ENCODE data around the gene ZGPAT.
A peak's percentile ranks its signal among the peaks of the same experiment; 100 is the strongest.

The ZGPAT gene

DNA sequence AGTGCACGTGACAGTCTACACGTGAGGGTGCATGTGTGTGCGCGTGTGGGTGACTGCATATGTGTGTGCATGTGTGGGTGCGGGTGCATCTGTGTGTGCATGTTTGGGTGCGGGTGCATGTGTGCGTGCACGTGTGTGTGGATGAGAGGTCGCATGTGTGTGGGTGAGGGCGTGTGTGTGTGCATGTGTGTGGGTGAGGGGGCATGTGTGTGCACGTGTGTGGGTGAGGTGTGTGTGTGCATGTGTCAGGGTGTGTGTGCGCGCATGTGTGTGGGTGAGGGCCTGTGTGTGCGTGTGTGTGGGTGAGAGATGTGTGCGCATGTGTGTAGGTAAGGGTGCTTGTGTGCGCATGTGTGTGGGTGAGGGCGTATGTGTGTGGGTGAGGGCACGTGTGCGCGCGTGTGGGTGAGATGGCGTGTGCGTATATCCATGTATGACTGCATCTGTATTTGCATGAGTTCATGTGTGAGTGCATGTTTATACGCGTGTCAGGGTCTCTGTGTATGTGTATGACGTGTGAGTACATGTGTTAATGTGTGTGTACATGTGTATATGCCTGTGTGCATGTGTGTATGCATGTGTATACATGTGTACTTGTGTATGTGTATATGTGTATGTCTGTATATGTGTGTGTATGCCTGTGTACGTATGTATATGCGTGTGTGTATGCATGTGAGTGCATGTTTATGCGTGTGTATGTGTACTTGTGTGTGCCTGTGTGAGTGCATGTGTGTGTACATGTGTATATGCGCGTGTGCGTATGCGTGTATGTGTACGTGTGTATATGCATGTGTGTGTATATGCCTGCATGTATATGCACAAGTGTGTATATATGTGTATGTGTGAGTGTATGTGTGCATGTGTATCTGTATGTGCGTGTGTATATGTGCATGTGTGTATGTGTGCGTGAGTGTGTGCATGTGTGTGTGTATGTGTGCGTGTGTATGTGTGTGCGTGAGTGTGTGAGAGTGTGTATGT is 24.6 kb downstream of the ZGPAT start:
- H3K36me3 ChIP-seq (ENCODE audit: control insufficient read depth in 1 of 2, insufficient read depth in 2 of 2, low read length in 2 of 2): peaks cover 12 to 38% of the 10 kb centered on the region in 2 donors
- peaks cover 0 to 3% of the 10 kb centered on the region in 2 donors for H3K4me1 ChIP-seq (ENCODE audit: control insufficient read depth in 1 of 2, insufficient read depth in 2 of 2, low read length in 2 of 2)
- no peak overlapping the region for H3K27ac ChIP-seq (ENCODE audit: low read length)
- no peaks in the 10 kb centered on the region for H3K27me3 ChIP-seq (ENCODE audit: low read depth, low read length)
- H3K4me3 ChIP-seq (ENCODE audit: low read depth in 1 of 2, low read length in 2 of 2): no peak overlapping the region
- H3K9me3 ChIP-seq (ENCODE audit: control insufficient read depth in 1 of 2, low read length in 2 of 2): no peaks in the 10 kb centered on the region

DNA sequence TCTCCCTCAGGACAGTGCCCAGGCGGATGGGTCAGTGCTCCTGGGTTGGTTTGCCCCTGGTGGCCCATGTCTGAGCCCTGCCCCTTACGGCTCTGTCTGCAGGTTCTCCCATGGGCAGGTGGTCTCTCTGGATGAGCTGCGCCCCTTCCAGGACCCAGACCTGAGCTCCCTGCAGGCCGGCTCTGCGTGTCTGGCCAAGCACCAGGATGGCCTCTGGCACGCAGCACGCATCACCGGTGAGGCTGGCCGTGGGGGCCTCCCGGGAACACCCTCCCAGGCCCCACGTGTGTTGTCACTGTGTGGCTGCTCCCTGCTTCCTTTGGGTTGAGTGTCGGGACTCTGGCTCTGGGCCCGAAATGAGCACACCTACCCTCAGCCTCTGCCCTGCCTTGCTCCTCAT is 25.3 kb downstream of the ZGPAT start:
- Histone ChIP-seq H3K27ac (ENCODE audit: low read length) (no peak overlapping the region), H3K4me3 (ENCODE audit: low read depth in 1 of 2, low read length in 2 of 2) (no peak overlapping the region), H3K27me3 (ENCODE audit: low read depth, low read length) (no peaks in the 10 kb centered on the region), H3K4me1 (ENCODE audit: control insufficient read depth in 1 of 2, insufficient read depth in 2 of 2, low read length in 2 of 2) (peaks cover 0 to 9% of the 10 kb centered on the region in 2 donors), H3K9me3 (ENCODE audit: control insufficient read depth in 1 of 2, low read length in 2 of 2) (no peaks in the 10 kb centered on the region), H3K36me3 (ENCODE audit: control insufficient read depth in 1 of 2, insufficient read depth in 2 of 2, low read length in 2 of 2) (peaks cover 12 to 38% of the 10 kb centered on the region in 2 donors)

DNA sequence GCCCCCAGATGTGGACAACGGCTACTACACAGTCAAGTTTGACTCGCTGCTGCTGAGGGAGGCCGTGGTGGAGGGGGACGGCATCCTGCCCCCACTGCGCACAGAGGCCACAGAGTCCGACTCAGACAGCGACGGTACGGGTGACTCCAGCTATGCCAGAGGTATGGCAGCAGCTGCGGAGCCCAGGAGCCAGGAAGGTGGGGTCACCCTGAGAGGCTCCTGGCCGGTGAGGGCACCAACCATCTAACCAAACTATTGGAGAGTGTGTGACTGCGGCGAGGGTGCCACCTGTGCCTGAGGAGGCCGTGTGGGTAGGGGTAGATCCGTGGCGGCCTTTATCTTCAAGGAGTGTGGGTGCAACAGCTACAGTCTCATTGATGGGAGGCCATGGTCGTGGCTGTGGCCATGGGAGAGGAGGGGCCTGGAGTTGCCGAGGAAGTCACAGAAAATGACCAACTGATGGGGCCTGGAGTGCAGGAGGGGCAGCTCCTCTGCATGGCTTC is 25.8 kb downstream of the ZGPAT start:
- Histone ChIP-seq H3K27me3 (ENCODE audit: low read depth, low read length) (no peaks in the 10 kb centered on the region), H3K27ac (ENCODE audit: low read length) (no peak overlapping the region), H3K36me3 (ENCODE audit: control insufficient read depth in 1 of 2, insufficient read depth in 2 of 2, low read length in 2 of 2) (peaks cover 12 to 38% of the 10 kb centered on the region in 2 donors), H3K9me3 (ENCODE audit: control insufficient read depth in 1 of 2, low read length in 2 of 2) (no peaks in the 10 kb centered on the region), H3K4me1 (ENCODE audit: control insufficient read depth in 1 of 2, insufficient read depth in 2 of 2, low read length in 2 of 2) (peaks cover 0 to 14% of the 10 kb centered on the region in 2 donors), H3K4me3 (ENCODE audit: low read depth in 1 of 2, low read length in 2 of 2) (no peak overlapping the region)

DNA sequence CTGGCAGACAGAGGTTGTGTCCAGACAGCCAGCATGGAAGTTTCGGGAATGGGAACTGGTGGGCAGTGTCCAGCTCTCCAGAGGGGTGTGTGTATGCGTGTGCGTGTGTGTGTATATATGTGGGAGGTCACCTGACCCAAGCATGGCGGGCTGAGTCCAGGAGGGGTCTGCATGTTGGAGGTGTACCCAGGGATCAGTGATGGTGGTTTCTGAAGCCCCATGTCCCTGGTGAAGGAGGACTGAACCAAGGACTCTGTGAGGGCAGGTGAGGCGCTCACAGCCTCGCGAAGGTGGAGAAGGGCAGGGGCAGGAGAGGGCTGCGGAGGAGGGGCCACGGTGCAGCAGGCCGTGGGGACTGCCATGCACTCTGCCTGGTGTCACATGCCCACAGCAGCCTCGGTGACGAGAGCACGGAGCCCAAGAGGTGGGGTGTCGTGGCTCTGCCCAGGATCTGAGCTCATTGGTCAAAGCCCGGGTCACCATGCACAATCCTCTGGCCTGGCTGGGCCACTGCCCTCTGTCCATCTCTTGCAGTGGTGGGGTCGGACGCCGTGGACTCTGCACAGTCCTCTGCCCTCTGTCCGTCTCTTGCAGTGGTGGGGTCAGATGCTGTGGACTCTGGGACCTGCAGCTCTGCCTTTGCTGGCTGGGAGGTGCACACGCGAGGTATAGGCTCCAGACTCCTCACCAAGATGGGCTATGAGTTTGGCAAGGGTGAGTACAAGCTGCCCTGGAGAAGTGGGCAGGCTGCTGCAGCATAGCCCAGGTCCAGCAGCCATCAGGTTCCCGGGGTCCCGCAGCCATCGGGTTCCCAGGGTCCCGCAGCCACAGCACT is 26.5 kb downstream of the ZGPAT start:
- no peaks in the 10 kb centered on the region for H3K27me3 ChIP-seq (ENCODE audit: low read depth, low read length)
- peaks cover 0 to 16% of the 10 kb centered on the region in 2 donors for H3K4me1 ChIP-seq (ENCODE audit: control insufficient read depth in 1 of 2, insufficient read depth in 2 of 2, low read length in 2 of 2)
- H3K4me3 ChIP-seq (ENCODE audit: low read depth in 1 of 2, low read length in 2 of 2): no peak overlapping the region
- H3K9me3 ChIP-seq (ENCODE audit: control insufficient read depth in 1 of 2, low read length in 2 of 2): no peaks in the 10 kb centered on the region
- H3K36me3 ChIP-seq (ENCODE audit: control insufficient read depth in 1 of 2, insufficient read depth in 2 of 2, low read length in 2 of 2): peaks cover 12 to 38% of the 10 kb centered on the region in 2 donors
- no peak overlapping the region for H3K27ac ChIP-seq (ENCODE audit: low read length)

DNA sequence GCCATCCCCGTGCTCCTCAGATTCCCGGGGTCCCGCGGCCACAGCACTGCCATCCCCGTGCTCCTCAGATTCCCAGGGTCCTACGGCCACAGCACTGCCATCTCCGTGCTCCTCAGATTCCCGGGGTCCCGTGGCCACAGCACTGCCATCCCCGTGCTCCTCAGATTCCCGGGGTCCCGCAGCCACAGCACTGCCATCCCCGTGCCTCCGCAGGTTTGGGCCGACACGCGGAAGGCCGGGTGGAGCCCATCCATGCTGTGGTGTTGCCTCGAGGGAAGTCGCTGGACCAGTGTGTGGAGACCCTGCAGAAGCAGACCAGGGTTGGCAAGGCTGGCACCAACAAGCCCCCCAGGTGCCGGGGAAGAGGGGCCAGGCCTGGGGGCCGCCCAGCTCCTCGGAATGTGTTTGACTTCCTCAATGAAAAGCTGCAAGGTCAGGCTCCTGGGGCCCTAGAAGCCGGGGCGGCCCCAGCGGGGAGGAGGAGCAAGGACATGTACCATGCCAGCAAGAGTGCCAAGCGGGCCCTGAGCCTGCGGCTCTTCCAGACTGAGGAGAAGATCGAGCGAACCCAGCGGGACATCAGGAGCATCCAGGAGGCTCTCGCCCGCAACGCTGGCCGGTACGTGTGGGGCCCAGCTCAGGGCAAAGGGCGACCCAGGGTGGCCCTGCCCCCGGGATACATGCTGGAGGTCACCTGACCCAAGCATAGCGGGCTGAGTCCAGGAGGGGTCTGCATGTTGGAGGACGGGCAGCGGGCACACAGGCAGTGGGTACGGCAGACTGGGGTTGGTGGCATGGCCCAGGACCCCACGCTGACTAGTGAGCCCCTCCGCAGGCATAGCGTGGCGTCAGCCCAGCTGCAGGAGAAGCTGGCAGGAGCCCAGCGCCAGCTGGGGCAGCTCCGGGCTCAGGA is 27.4 kb downstream of the ZGPAT start:
- Histone ChIP-seq H3K27ac (ENCODE audit: low read length) (no peak overlapping the region), H3K4me3 (ENCODE audit: low read depth in 1 of 2, low read length in 2 of 2) (no peak overlapping the region), H3K9me3 (ENCODE audit: control insufficient read depth in 1 of 2, low read length in 2 of 2) (no peaks in the 10 kb centered on the region), H3K4me1 (ENCODE audit: control insufficient read depth in 1 of 2, insufficient read depth in 2 of 2, low read length in 2 of 2) (peaks cover 0 to 16% of the 10 kb centered on the region in 2 donors), H3K36me3 (ENCODE audit: control insufficient read depth in 1 of 2, insufficient read depth in 2 of 2, low read length in 2 of 2) (peaks cover 12 to 38% of the 10 kb centered on the region in 2 donors), H3K27me3 (ENCODE audit: low read depth, low read length) (no peaks in the 10 kb centered on the region)

DNA sequence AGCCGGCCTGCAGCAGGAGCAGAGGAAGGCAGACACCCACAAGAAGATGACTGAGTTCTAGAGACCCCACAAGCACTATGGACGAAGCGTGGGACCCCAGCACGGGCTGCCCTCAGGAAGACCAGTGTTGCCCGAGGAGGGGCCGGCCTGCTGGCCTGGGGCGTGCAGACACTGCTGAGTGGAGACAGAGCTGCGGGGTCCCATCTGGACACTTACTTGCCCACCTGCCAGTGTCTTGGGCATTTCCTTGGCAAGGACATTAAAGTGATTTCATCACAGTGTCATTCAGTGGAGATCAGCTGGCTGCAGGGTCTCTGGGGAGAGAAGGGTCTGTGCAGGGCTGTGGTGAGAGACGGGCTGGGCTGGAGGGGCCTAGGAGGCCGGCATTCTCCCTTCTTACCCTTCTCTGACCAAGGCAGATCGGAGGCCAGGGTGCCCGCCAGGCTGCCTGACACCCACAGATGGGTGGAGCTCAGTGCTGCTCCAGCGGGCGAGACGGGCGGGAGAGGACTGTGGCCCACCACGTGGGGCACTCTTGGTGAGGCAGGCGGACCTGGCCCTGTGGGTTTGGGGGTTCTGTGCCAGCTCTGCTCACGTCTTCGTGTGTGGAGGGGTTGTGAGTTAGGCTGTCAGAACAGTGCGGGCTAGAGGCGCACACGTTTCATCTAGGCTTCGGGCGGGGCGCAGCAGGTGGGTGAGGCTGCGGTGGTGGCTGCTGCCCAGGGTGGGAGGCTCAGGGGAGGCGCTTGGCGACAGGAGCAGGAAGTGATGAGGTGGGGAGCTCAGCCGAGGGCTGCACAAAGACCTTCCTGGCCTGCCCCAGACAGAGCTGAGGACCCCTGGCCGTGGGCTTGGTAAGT is 28.2 kb downstream of the ZGPAT start, which contains the start of gene LIME1:
Gene LIME1, plus strand, starts transcription at position 806 of the 860 bp plus-strand sequence. CDS start 886 bp downstream, outside the sequence.
- H3K27ac ChIP-seq (ENCODE audit: low read length): no peak within 1 kb of the TSS
- peak within 1 kb of the TSS in 1 of 2 donors; percentile 7 for H3K4me3 ChIP-seq (ENCODE audit: low read depth in 1 of 2, low read length in 2 of 2)
- no peaks in the 10 kb centered on the region for H3K27me3 ChIP-seq (ENCODE audit: low read depth, low read length)
- H3K36me3 ChIP-seq (ENCODE audit: control insufficient read depth in 1 of 2, insufficient read depth in 2 of 2, low read length in 2 of 2): peaks cover 12 to 38% of the 10 kb centered on the region in 2 donors
- H3K9me3 ChIP-seq (ENCODE audit: control insufficient read depth in 1 of 2, low read length in 2 of 2): no peaks in the 10 kb centered on the region
- peaks cover 0 to 19% of the 10 kb centered on the region in 2 donors for H3K4me1 ChIP-seq (ENCODE audit: control insufficient read depth in 1 of 2, insufficient read depth in 2 of 2, low read length in 2 of 2)

DNA sequence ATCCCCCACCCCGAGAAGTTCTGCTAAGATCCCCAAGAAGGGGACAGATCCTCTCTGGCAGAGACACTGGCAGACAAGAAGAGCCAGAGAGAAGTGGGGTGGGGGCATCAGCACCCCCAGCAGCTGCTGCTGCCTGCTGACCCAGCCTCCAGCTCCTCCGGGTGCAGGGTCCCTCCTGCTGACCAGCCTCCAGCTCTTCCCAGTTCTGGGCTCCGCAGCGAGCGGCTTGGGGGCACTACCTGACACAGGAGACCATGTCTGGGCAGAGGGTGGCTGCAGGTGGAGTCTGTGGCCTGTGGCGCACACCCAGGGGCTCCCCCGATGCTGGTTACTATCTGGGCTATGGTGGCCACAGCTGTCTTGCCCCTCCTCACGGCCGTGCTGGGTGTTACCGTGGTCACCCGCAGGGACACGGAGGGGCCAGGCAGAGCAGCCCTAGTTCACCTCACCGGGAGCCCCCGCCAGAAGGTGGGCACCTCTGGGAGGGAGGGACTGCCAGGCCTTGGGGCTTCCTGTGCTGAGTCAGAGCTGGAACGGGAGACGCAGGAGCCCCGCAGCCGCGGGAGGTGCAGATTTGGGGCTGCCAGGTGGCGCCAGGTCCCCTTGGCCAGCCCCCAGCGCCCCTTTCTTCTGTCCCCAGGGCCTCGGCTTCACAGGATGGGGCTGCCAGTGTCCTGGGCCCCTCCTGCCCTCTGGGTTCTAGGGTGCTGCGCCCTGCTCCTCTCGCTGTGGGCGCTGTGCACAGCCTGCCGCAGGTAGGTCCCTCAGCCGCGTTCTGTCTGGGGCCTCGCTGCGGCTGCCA is 29.3 kb downstream of the ZGPAT start:
- Histone ChIP-seq H3K36me3 (ENCODE audit: control insufficient read depth in 1 of 2, insufficient read depth in 2 of 2, low read length in 2 of 2) (peaks cover 12 to 42% of the 10 kb centered on the region in 2 donors), H3K4me1 (ENCODE audit: control insufficient read depth in 1 of 2, insufficient read depth in 2 of 2, low read length in 2 of 2) (peaks cover 0 to 29% of the 10 kb centered on the region in 2 donors), H3K4me3 (ENCODE audit: low read depth in 1 of 2, low read length in 2 of 2) (peak overlapping the region in 1 of 2 donors; percentile 7), H3K9me3 (ENCODE audit: control insufficient read depth in 1 of 2, low read length in 2 of 2) (no peaks in the 10 kb centered on the region), H3K27me3 (ENCODE audit: low read depth, low read length) (no peaks in the 10 kb centered on the region), H3K27ac (ENCODE audit: low read length) (no peak overlapping the region)

DNA sequence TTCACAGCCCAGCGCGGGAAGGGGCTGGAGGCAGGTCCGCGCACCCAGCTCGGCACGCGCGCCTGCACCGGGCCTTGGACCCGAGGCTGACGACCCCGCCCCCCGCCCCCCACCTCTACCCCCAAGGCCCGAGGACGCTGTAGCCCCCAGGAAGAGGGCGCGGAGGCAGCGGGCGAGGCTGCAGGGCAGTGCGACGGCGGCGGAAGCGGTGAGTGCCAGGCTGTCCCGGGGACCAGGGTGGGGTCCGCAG is 29.8 kb downstream of the ZGPAT start:
- no peak overlapping the region for H3K27ac ChIP-seq (ENCODE audit: low read length)
- H3K27me3 ChIP-seq (ENCODE audit: low read depth, low read length): no peaks in the 10 kb centered on the region
- H3K9me3 ChIP-seq (ENCODE audit: control insufficient read depth in 1 of 2, low read length in 2 of 2): no peaks in the 10 kb centered on the region
- H3K4me3 ChIP-seq (ENCODE audit: low read depth in 1 of 2, low read length in 2 of 2): peak overlapping the region in 1 of 2 donors; percentile 7
- H3K4me1 ChIP-seq (ENCODE audit: control insufficient read depth in 1 of 2, insufficient read depth in 2 of 2, low read length in 2 of 2): peaks cover 0 to 32% of the 10 kb centered on the region in 2 donors
- H3K36me3 ChIP-seq (ENCODE audit: control insufficient read depth in 1 of 2, insufficient read depth in 2 of 2, low read length in 2 of 2): peaks cover 12 to 45% of the 10 kb centered on the region in 2 donors

DNA sequence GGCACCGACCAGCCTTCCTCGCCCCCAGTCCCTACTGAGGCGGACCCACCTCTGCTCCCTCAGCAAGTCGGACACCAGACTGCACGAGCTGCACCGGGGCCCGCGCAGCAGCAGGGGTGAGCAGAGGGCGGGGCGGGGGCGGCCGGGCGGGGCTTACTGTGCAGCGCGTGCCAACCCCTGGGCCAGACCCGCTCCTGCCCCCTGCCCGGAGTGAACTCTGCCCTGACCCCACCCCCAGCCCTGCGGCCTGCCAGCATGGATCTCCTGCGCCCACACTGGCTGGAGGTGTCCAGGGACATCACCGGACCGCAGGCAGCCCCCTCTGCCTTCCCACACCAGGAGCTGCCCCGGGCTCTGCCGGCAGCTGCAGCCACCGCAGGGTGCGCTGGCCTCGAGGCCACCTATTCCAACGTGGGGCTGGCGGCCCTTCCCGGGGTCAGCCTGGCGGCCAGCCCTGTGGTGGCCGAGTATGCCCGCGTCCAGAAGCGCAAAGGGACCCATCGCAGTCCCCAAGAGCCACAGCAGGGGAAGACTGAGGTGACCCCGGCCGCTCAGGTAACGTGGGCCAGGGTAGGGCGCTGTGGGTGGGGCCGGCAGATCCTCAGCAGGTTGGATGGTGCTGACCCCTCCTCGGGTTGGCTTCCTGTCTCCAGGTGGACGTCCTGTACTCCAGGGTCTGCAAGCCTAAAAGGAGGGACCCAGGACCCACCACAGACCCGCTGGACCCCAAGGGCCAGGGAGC is 30.3 kb downstream of the ZGPAT start:
- peak overlapping the region in 1 of 2 donors; percentile 68 for H3K4me3 ChIP-seq (ENCODE audit: low read depth in 1 of 2, low read length in 2 of 2)
- peaks cover 12 to 46% of the 10 kb centered on the region in 2 donors for H3K36me3 ChIP-seq (ENCODE audit: control insufficient read depth in 1 of 2, insufficient read depth in 2 of 2, low read length in 2 of 2)
- H3K27ac ChIP-seq (ENCODE audit: low read length): no peak overlapping the region

More for the DNA sequence above, 30.3 kb downstream of the ZGPAT start:
- Histone ChIP-seq H3K9me3 (ENCODE audit: control insufficient read depth in 1 of 2, low read length in 2 of 2) (no peaks in the 10 kb centered on the region), H3K4me1 (ENCODE audit: control insufficient read depth in 1 of 2, insufficient read depth in 2 of 2, low read length in 2 of 2) (peaks cover 0 to 32% of the 10 kb centered on the region in 2 donors), H3K27me3 (ENCODE audit: low read depth, low read length) (no peaks in the 10 kb centered on the region)
